Nephron progenitor cell (in vitro differentiated cells): Measurements from ENCODE around the gene ATXN2.
A peak's percentile ranks its signal among the peaks of the same experiment; 100 is the strongest.

Experiments
- DNase-seq: peaks from one replicate; pipeline ENCODE4 v3.0.0; 2021
- H3K27ac Mint-ChIP-seq: 2 replicates; pipeline ENCODE4 v1.8.0; 2021; ENCODE audit warnings: mild to moderate bottlenecking, moderate library complexity, mixed read lengths
- H3K27me3 Mint-ChIP-seq: 2 replicates; pipeline ENCODE4 v1.8.0; 2021; ENCODE audit warnings: mild to moderate bottlenecking, low read depth, mixed read lengths; ENCODE audit not compliant: poor library complexity
- H3K36me3 Mint-ChIP-seq: 2 replicates; pipeline ENCODE4 v1.8.0; 2021; ENCODE audit warnings: low read depth, mixed read lengths
- H3K4me1 Mint-ChIP-seq: 2 replicates; pipeline ENCODE4 v1.8.0; 2021; ENCODE audit warnings: mixed read lengths
- H3K4me3 Mint-ChIP-seq: 2 replicates; pipeline ENCODE4 v1.8.0; 2021; ENCODE audit warnings: mild to moderate bottlenecking, moderate library complexity, mixed read lengths
- H3K9me3 Mint-ChIP-seq: 2 replicates; pipeline ENCODE4 v1.8.0; 2021; ENCODE audit warnings: mild to moderate bottlenecking, moderate library complexity, mixed read lengths
- CTCF ChIP-seq: fragments of 200-600 bp; sonication (generic); IDR thresholded peaks from 2 replicates; pipeline ENCODE4 v1.5.0; 2021; ENCODE audit warnings: antibody characterized with exemption

Gene ATXN2

GRCh38 chr12:111455448-111456320 is 143.4 kb downstream of the ATXN2 start:
- H3K4me1 Mint-ChIP-seq, result peaks cover 9% of the 10 kb centered on the region
- H3K27me3 Mint-ChIP-seq, result no peaks in the 10 kb centered on the region
- H3K4me3 Mint-ChIP-seq, result no peak overlapping the region
- no peaks in the 10 kb centered on the region for H3K9me3 Mint-ChIP-seq
- TF ChIP-seq CTCF, result no peak
- peaks cover 53% of the 10 kb centered on the region for H3K36me3 Mint-ChIP-seq
- no peak for DNase-seq
- peak overlapping the region; percentile 12 for H3K27ac Mint-ChIP-seq

- DNase-seq, result no peak
- Mint-ChIP-seq H3K27me3 (no peaks in the 10 kb centered on the region), H3K27ac (peak overlapping the region; percentile 86), H3K4me1 (peaks cover 15% of the 10 kb centered on the region), H3K36me3 (peaks cover 55% of the 10 kb centered on the region), H3K4me3 (no peak overlapping the region), H3K9me3 (no peaks in the 10 kb centered on the region)
- TF ChIP-seq CTCF, result no peak
Observed at GRCh38 chr12:111454716-111455447, 144.2 kb downstream of the ATXN2 start.

- no peak for DNase-seq
- peaks cover 18% of the 10 kb centered on the region for H3K4me1 Mint-ChIP-seq
- peaks cover 55% of the 10 kb centered on the region for H3K36me3 Mint-ChIP-seq
- no peaks in the 10 kb centered on the region for H3K27me3 Mint-ChIP-seq
- H3K4me3 Mint-ChIP-seq, result no peak overlapping the region
- no peaks in the 10 kb centered on the region for H3K9me3 Mint-ChIP-seq
- H3K27ac Mint-ChIP-seq, result peak overlapping the region; percentile 86
- no peak for TF ChIP-seq CTCF
Observed at GRCh38 chr12:111454311-111454710, 144.8 kb downstream of the ATXN2 start.

GRCh38 chr12:111453071-111453989 is 145.8 kb downstream of the ATXN2 start:
- Mint-ChIP-seq H3K27ac (peak overlapping the region; percentile 69), H3K9me3 (no peaks in the 10 kb centered on the region), H3K4me3 (no peak overlapping the region), H3K36me3 (peaks cover 54% of the 10 kb centered on the region), H3K4me1 (peaks cover 25% of the 10 kb centered on the region), H3K27me3 (no peaks in the 10 kb centered on the region)
- TF ChIP-seq CTCF, result no peak
- DNase-seq, result no peak

- no peak overlapping the region for H3K27ac Mint-ChIP-seq
- no peaks in the 10 kb centered on the region for H3K9me3 Mint-ChIP-seq
- no peaks in the 10 kb centered on the region for H3K27me3 Mint-ChIP-seq
- H3K36me3 Mint-ChIP-seq, result peaks cover 53% of the 10 kb centered on the region
- no peak for DNase-seq
- TF ChIP-seq CTCF, result peak; percentile 70
- H3K4me1 Mint-ChIP-seq, result peaks cover 36% of the 10 kb centered on the region
- H3K4me3 Mint-ChIP-seq, result no peak overlapping the region
Observed at GRCh38 chr12:111451649-111452129, 147.4 kb downstream of the ATXN2 start.
